ENCODE data around the gene DIP2C. TPM values are rescaled to one million over a fixed set of nuclear protein-coding genes. Genes with fewer than 3 reads are reported as not detected.
A peak's percentile ranks its signal among the peaks of the same experiment; 100 is the strongest.

DIP2C gene
- total and polyA plus RNA-seq, 2 experiments from 2014 or later = 9.1 to 15.8 TPM

DNA sequence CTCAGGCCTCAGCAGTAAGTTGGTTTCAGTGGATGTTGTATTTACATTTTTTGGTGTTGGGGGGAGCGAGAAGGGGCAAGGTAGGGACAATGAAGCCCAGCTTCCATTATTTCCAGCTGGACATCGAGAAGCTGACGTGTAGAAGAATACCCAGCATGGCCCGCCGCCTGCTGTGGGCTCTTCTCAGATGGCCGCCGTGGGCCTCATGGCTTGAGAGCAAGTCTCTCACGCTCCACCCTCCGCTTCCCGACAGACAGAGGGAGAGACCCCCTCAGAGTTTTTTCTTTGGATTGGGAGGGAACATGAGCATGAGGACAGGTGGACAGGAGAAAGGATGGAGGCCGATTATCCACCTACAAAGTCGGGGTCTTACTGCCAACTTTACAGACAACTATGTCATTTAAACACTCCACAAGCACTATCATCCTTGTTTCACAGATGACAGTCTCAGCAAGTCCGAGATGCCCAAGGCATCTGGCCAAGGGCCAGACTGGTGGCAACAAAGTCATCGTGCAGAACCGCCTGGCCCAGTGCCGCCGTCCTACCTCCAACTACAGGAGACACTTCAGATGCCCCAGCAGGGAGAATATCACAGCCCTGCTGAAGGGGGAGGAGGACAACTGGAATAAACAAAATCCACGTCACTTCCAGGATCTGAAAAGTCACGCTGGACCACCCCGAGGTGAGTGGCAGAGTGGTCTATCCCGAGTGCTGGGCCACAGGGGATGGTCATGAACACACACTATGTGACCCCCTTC, 195.9 kb downstream of the DIP2C start:
- peaks cover 1% of the 10 kb centered on the region for H3K4me1 ChIP-seq (ENCODE audit: low read depth)
- TF ChIP-seq, protein P1, sequence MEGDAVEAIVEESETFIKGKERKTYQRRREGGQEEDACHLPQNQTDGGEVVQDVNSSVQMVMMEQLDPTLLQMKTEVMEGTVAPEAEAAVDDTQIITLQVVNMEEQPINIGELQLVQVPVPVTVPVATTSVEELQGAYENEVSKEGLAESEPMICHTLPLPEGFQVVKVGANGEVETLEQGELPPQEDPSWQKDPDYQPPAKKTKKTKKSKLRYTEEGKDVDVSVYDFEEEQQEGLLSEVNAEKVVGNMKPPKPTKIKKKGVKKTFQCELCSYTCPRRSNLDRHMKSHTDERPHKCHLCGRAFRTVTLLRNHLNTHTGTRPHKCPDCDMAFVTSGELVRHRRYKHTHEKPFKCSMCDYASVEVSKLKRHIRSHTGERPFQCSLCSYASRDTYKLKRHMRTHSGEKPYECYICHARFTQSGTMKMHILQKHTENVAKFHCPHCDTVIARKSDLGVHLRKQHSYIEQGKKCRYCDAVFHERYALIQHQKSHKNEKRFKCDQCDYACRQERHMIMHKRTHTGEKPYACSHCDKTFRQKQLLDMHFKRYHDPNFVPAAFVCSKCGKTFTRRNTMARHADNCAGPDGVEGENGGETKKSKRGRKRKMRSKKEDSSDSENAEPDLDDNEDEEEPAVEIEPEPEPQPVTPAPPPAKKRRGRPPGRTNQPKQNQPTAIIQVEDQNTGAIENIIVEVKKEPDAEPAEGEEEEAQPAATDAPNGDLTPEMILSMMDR (IDR thresholded peaks at IDR 0.05; ENCODE audit: low read depth, low read length) = no peak
- no peaks in the 10 kb centered on the region for H3K9me3 ChIP-seq (ENCODE audit: low read depth)
- H3K27me3 ChIP-seq = no peaks in the 10 kb centered on the region
- no peak overlapping the region for H3K27ac ChIP-seq
- no peak for DNase-seq (ENCODE audit: low read depth in 1 of 2, low spot score in 1 of 2)
- no peaks in the 10 kb centered on the region for H3K36me3 ChIP-seq
- no peak overlapping the region for H3K4me3 ChIP-seq

DNA sequence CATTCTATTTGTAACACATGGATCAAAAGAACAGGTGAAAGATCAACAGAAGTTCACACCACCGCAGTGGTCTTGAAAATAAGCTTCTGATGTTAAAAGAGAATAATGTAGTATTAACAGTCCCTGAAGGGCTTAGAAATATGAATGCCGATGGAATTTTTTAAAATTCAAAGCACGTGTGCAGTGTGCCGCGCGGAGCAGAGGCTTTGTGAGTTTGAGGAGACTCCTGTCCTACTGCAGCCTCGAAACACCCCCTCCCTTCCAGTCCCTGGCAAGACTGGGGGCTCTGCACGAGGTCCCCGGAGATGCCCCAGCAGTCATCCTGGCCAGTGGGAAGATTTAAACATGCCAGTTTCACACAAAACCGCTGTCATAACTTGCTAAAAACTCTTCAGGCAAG, 196.6 kb downstream of the DIP2C start:
- TF ChIP-seq, protein P1 (IDR thresholded peaks at IDR 0.05; ENCODE audit: low read depth, low read length) = no peak
- H3K27me3 ChIP-seq = no peaks in the 10 kb centered on the region
- no peak overlapping the region for H3K27ac ChIP-seq
- H3K4me1 ChIP-seq (ENCODE audit: low read depth) = no peaks in the 10 kb centered on the region
- no peak for DNase-seq (ENCODE audit: low read depth in 1 of 2, low spot score in 1 of 2)
- H3K36me3 ChIP-seq = no peaks in the 10 kb centered on the region
- no peaks in the 10 kb centered on the region for H3K9me3 ChIP-seq (ENCODE audit: low read depth)
- H3K4me3 ChIP-seq = no peak overlapping the region

DNA sequence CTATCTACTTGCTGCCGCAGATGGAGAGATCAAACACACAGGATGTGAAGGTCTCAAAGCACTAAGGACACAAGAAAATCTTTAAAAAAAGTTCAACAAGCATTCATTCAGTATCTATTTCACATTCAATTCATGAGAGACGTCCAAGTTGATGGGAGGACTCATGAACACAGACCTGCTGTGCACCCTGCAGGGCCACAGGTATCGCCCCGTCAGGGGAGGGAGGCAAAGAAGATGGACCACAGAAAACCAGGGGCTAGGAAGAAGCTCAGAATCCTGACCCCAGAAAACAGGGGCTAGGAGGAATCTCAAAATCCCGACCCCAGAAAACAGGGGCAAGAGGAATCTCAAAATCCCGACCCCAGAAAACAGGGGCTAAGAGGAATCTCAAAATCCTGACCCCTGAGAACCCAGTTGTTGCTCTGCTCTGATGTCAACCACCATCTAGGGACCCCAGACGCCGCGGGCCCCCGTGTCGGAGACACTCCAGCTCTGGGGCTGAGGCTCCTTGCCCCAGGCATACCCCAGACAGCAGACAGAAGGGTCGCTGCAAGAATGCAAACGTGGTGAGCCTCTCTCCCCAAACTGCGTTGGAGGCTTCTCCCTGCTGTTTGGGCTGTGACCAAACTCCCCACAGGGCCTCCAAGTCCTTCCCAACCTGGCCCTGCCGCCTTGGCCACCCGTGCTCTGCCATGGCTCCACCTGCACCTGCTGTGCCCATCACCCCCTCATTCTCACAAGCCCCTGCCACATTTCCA, 197.6 kb downstream of the DIP2C start:
- Histone ChIP-seq H3K4me3 (no peak overlapping the region), H3K27ac (no peak overlapping the region), H3K9me3 (ENCODE audit: low read depth) (no peaks in the 10 kb centered on the region), H3K4me1 (ENCODE audit: low read depth) (no peaks in the 10 kb centered on the region), H3K27me3 (no peaks in the 10 kb centered on the region), H3K36me3 (no peaks in the 10 kb centered on the region)
- TF ChIP-seq, protein P1 (IDR thresholded peaks at IDR 0.05; ENCODE audit: low read depth, low read length) = no peak
- no peak for DNase-seq (ENCODE audit: low read depth in 1 of 2, low spot score in 1 of 2)

DNA sequence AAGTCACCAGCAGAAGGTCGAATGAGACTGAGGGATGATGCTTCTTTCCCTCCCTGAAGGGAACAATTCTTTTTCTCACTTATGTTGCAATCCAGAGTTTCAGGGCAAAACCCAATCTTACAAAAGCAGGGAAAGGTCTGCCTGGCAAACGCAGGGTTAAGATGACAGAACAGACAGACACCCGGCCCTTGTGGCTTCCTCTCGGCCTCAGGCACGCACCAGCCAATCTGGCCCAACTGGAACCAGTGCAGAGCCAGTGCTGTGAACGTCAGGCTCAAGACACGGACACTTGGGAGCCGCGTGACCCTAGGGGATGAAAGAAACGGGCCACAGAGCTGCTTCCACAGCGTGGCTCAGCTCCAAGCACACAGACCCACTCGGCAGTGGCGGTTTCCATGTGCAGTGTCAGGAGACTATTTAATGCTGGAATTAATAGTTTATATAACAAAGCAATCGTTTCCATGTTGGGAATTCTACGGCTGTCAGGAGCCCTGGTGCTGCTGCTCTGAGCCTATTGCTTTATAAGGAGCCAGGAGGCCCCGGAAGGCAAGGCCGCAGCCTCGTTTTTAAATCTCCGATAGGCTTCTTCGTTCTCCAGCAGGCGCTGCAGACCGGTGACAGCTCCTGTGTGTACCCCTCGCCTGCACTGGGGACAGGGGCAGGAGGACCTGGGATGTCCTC, 198.4 kb downstream of the DIP2C start:
- no peaks in the 10 kb centered on the region for H3K4me1 ChIP-seq (ENCODE audit: low read depth)
- no peaks in the 10 kb centered on the region for H3K9me3 ChIP-seq (ENCODE audit: low read depth)
- peak; percentile 17 to 78 for DNase-seq (ENCODE audit: low read depth in 1 of 2, low spot score in 1 of 2)
- TF ChIP-seq, protein P1 (IDR thresholded peaks at IDR 0.05; ENCODE audit: low read depth, low read length) = no peak
- no peaks in the 10 kb centered on the region for H3K27me3 ChIP-seq
- H3K36me3 ChIP-seq = no peaks in the 10 kb centered on the region
- H3K4me3 ChIP-seq = no peak overlapping the region
- no peak overlapping the region for H3K27ac ChIP-seq

DNA sequence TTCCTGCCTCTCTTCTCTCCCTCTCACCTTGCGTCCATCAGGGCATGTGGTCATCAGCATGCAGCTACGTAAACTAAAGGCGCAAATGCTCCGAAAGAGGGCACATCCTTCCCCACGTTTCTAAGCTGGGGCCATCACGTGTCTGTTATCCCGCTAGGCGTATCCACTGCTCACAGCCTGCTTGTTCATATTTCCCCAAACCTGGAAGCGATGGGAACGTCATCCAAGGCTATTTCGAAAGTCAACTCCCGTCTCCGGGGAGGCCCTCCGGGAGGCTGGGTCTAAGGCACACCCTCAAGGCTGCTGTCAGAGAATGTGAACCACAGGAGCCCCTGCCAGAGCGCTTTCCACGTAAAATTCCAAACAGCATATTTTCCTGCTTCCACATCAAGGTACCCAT, 199.2 kb downstream of the DIP2C start:
- H3K27ac ChIP-seq = no peak overlapping the region
- peaks cover 6% of the 10 kb centered on the region for H3K27me3 ChIP-seq
- peak in 1 of 2 donors; percentile 86 for DNase-seq (ENCODE audit: low read depth in 1 of 2, low spot score in 1 of 2)
- no peaks in the 10 kb centered on the region for H3K4me1 ChIP-seq (ENCODE audit: low read depth)
- TF ChIP-seq, protein P1 (IDR thresholded peaks at IDR 0.05; ENCODE audit: low read depth, low read length) = no peak
- H3K9me3 ChIP-seq (ENCODE audit: low read depth) = no peaks in the 10 kb centered on the region
- no peak overlapping the region for H3K4me3 ChIP-seq
- no peaks in the 10 kb centered on the region for H3K36me3 ChIP-seq
